HepG2 (cell line): ENCODE results near the gene STEAP2. TPM values are rescaled to one million over a fixed set of nuclear protein-coding genes. Genes with fewer than 3 reads are reported as not detected.

Experiments
- ATAC-seq: fragments of 200-7000 bp; cut with Tn5 transposase; 3 replicates; pipeline ENCODE4 v1.9.1; 2020; ENCODE audit warnings: mild to moderate bottlenecking, moderate library complexity
- BruUV-seq: library from RNA; stranded (reverse); fragments of 400-500 nt; replicated peaks from 2 replicates; lab custom pipeline; 2021; lab: Mats Ljungman, UMichigan
- CTCF ChIA-PET: fragments of 300-600 bp; formaldehyde crosslinking; extraction: SDS; loops from one replicate; lab custom pipeline; 2021; ENCODE audit warnings: low total read pairs, inconsistent platforms, low intra/inter-chr PET ratio; lab: Yijun Ruan, JAX
- POLR2A ChIA-PET: fragments of 350-600 bp; sonication (Branson Sonifier 250); formaldehyde crosslinking; loops from one replicate; lab custom pipeline; 2020; ENCODE audit warnings: antibody characterized with exemption, inconsistent platforms; lab: Yijun Ruan, JAX
- DNase-seq: peaks from one replicate; pipeline ENCODE4 v3.0.0-alpha.2; 2015; ENCODE audit warnings: low spot score
- FAIRE-seq: peaks from 3 replicates; lab custom pipeline; 2011; peaks lifted over from hg19 to GRCh38; lab: Jason Lieb, UNC
- H2AFZ ChIP-seq: one replicate; pipeline ENCODE4 v1.6.1; 2011; ENCODE audit warnings: low read length, inconsistent platforms
- H3K27ac ChIP-seq: fragments of 300-600 bp; 3 replicates; pipeline ENCODE4 v1.8.0; 2011; ENCODE audit warnings: mixed run types, mild to moderate bottlenecking, mixed read lengths, low read length, inconsistent platforms; ENCODE audit not compliant: insufficient read depth; ENCODE audit errors: extremely low read length
- H3K27me3 ChIP-seq, 2 experiments: fragments of 200-600 bp in 1 of 2; 2 replicates in 1 of 2; 3 replicates in 1 of 2; pipeline versions ENCODE4 v1.6.0 to v1.8.0; 2011; ENCODE audit warnings: low read length in 2 of 2, mild to moderate bottlenecking in 2 of 2, moderate library complexity in 2 of 2, inconsistent platforms in 1 of 2; ENCODE audit not compliant: insufficient read depth in 2 of 2, control insufficient read depth in 1 of 2
- H3K36me3 ChIP-seq, 2 experiments: fragments of 200-600 bp in 1 of 2; replicated peaks in 1 of 2; 2 replicates in 1 of 2; 3 replicates in 1 of 2; pipeline versions ENCODE4 v1.5.1 to v1.8.0; 2011; ENCODE audit warnings: low read length in 2 of 2, inconsistent platforms in 1 of 2; ENCODE audit not compliant: insufficient read depth in 2 of 2, control insufficient read depth in 1 of 2
- H3K4me1 ChIP-seq: 2 replicates; pipeline ENCODE4 v1.5.1; 2012; ENCODE audit warnings: low read length, inconsistent platforms; ENCODE audit not compliant: insufficient read depth
- H3K4me2 ChIP-seq: 2 replicates; pipeline ENCODE4 v1.6.0; 2011; ENCODE audit warnings: low read depth, low read length, inconsistent platforms
- H3K4me3 ChIP-seq, 3 experiments: fragments of 200-600 bp in 1 of 3; sonication (generic), shearing (Covaris generic) in 1 of 3; replicated peaks in 1 of 3; 2 replicates each; pipeline ENCODE4 v1.5.1; 2011 to 2016; ENCODE audit warnings: low read length in 3 of 3, inconsistent platforms in 2 of 3, low read depth in 2 of 3, mild to moderate bottlenecking in 2 of 3, control low read depth in 1 of 3, mixed read lengths in 1 of 3; ENCODE audit not compliant: insufficient read depth in 1 of 3
- H3K79me2 ChIP-seq: one replicate; pipeline ENCODE4 v1.6.1; 2011; ENCODE audit warnings: low read length, inconsistent platforms; ENCODE audit not compliant: insufficient read depth
- H3K9ac ChIP-seq: 2 replicates; pipeline ENCODE4 v1.6.0; 2011; ENCODE audit warnings: mild to moderate bottlenecking, low read depth, low read length, inconsistent platforms; ENCODE audit not compliant: insufficient read depth
- H3K9me3 ChIP-seq: 2 replicates; pipeline ENCODE4 v1.5.1; 2012; ENCODE audit warnings: mild to moderate bottlenecking, low read length
- H4K20me1 ChIP-seq: 2 replicates; pipeline ENCODE4 v1.6.0; 2011; ENCODE audit warnings: inconsistent platforms, mild to moderate bottlenecking, low read length, moderate library complexity; ENCODE audit not compliant: insufficient read depth
- ARNTL ChIP-seq: sonication (generic); formaldehyde crosslinking; IDR thresholded peaks from 2 replicates; pipeline ENCODE4 v1.4.0; 2020; ENCODE audit warnings: mild to moderate bottlenecking, missing genetic modification reagents
- CEBPZ ChIP-seq: IDR thresholded peaks from 2 replicates; pipeline ENCODE4 v1.6.1; 2012; ENCODE audit warnings: low read length, improper control_type of control experiment
- DZIP1 ChIP-seq: sonication (generic); formaldehyde crosslinking; IDR thresholded peaks from 2 replicates; pipeline ENCODE4 v1.5.0; 2020; ENCODE audit warnings: mild to moderate bottlenecking, missing genetic modification reagents
- ETV5 ChIP-seq: IDR thresholded peaks from 2 replicates; pipeline ENCODE4 v1.6.1; 2018; ENCODE audit warnings: missing biosample characterization, missing genetic modification reagents, inconsistent platforms, borderline replicate concordance
- FOXP4 ChIP-seq: sonication (generic); formaldehyde crosslinking; IDR thresholded peaks from 2 replicates; pipeline ENCODE4 v1.4.0; 2020; ENCODE audit warnings: missing genetic modification reagents
- GABPB1 ChIP-seq: IDR thresholded peaks from 2 replicates; pipeline ENCODE4 v1.6.1; 2016; ENCODE audit warnings: mild to moderate bottlenecking, missing genetic modification reagents, moderate library complexity, missing compliant biosample characterization
- MED1 ChIP-seq: sonication (generic); formaldehyde crosslinking; IDR thresholded peaks from 2 replicates; pipeline ENCODE4 v1.4.0; 2020; ENCODE audit warnings: missing genetic modification reagents
- RFX1 ChIP-seq: fragments of 450-650 bp; IDR thresholded peaks from 2 replicates; pipeline ENCODE4 v1.6.1; 2017
- SIN3B ChIP-seq: fragments of 150-350 bp; IDR thresholded peaks from 2 replicates; pipeline ENCODE4 v1.6.1; 2014; ENCODE audit warnings: low read length
- TBP ChIP-seq: sonication (generic); formaldehyde crosslinking; IDR thresholded peaks from 2 replicates; pipeline ENCODE4 v1.5.0; 2020; ENCODE audit warnings: missing genetic modification reagents
- ZBTB42 ChIP-seq: sonication (generic); formaldehyde crosslinking; IDR thresholded peaks from 2 replicates; pipeline ENCODE4 v1.5.0; 2020; ENCODE audit warnings: mild to moderate bottlenecking, missing genetic modification reagents
- ZFP90 ChIP-seq: sonication (generic); formaldehyde crosslinking; IDR thresholded peaks from 2 replicates; pipeline ENCODE4 v1.8.0; 2022; ENCODE audit warnings: missing genetic modification reagents, mild to moderate bottlenecking, inconsistent platforms, borderline replicate concordance
- ZKSCAN5 ChIP-seq: sonication (generic); formaldehyde crosslinking; IDR thresholded peaks from 2 replicates; pipeline ENCODE4 v1.5.1; 2020; ENCODE audit warnings: mild to moderate bottlenecking, missing genetic modification reagents
- ZNF644 ChIP-seq: IDR thresholded peaks from 2 replicates; pipeline ENCODE4 v1.6.1; 2016; ENCODE audit warnings: low read depth
- WGBS: methylation state at CpG from one replicate; pipeline ENCODE4 v1.1.6; 2017; ENCODE audit warnings: low lambda C conversion rate; 5-methylcytosine and 5-hydroxymethylcytosine counted together
- in situ Hi-C: cut with HindIII; loops from 2 replicates; pipeline ENCODE4 v1.10.0; 2017; ENCODE audit warnings: low pct_unique_long_range_greater_than_20kb; ENCODE audit not compliant: extremely low pct_ligation_motif_present
- intact Hi-C: fragments of 100-400 bp; cut with micrococcal nuclease; formaldehyde crosslinking; loops from one replicate; pipeline ENCODE4 v1.10.0; 2022; ENCODE audit not compliant: unreplicated experiment
- polyA plus RNA-seq, 8 experiments: library from polyadenylated mRNA; depleted of rRNA in 3 of 8; stranded (reverse) in 7 of 8; unstranded in 1 of 8; fragments of >200 nt; fragmentation: Illumina TruSeq in 4 of 8; extraction: Trizol in 4 of 8; gene quantifications; 2 replicates each; pipeline versions ENCODE4 v1.2.1 to v1.2.3, GENCODE V29; 2011 to 2016; ENCODE audit warnings: low read depth in 4 of 8, missing spikeins in 1 of 8, mixed read lengths in 1 of 8; ENCODE audit not compliant: insufficient read depth in 1 of 8
- total RNA-seq, 5 experiments: library from RNA; depleted of rRNA; stranded (reverse); fragments of >200 nt; fragmentation: Illumina TruSeq; extraction: Trizol; gene quantifications; 2 replicates each; pipeline ENCODE4 v1.2.3, GENCODE V29; 2016; ENCODE audit warnings: low read depth in 1 of 5
- TF ChIP-seq, protein P1 (sequence below): sonication (generic); formaldehyde crosslinking; IDR thresholded peaks from 2 replicates; pipeline ENCODE4 v1.5.0; 2020; ENCODE audit warnings: mild to moderate bottlenecking, missing genetic modification reagents

The STEAP2 gene
- total and polyA plus RNA-seq, 2 of the 13 experiments (the other 11 are each of a cell fraction or from before 2014, with no cell fraction given), result 4.3 to 4.4 TPM

DNA sequence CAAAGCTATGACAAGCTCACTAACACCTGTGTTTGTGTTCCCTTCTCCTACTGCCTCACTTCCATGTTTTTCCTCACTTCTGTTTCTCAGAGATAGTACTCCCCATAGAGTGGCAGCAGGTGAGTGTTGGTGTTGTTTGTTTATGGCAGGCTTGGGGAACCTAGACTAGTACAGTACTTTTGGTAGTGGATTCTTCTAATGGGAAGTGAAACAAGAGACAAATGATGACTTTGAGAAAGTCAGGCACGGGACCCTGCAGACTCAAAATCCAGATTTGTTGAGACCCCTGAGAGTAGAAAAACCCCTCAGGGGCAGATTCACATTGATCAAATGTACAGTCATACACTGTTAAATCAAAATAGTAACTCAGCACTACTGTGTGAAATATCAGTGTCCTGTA lies 27.0 kb downstream of the STEAP2 start:
- Histone ChIP-seq H3K27me3 (no peaks in the 10 kb centered on the region), H4K20me1 (no peaks in the 10 kb centered on the region), H3K9ac (no peak overlapping the region), H3K4me1 (peaks cover 7% of the 10 kb centered on the region), H3K4me3 (no peak overlapping the region), H3K27ac (no peak overlapping the region), H3K36me3 (no peaks in the 10 kb centered on the region), H3K4me2 (no peak overlapping the region), H2AFZ (no peak overlapping the region), H3K79me2 (no peaks in the 10 kb centered on the region), H3K9me3 (no peaks in the 10 kb centered on the region)
- BruUV-seq, result no TSS peak
- ChIA-PET POLR2A (no interaction called here), CTCF (no interaction called here)
- DNase-seq (no peak), FAIRE-seq (no peak), ATAC-seq (no peak)
- WGBS, result 89% methylated on average over 1 of the region's 1 CpG
- in situ Hi-C loops, result no loop called here
- intact Hi-C loops, result loop anchor here (5.0 kb wide), 1 partner anchor 39 kb away; no protein-coding TSS in a partner anchor
- TF ChIP-seq ZBTB42 (CRISPR knock-in tag) (no peak), DZIP1 (CRISPR knock-in tag) (no peak), ETV5 (CRISPR knock-in tag) (no peak), CEBPZ (no peak), MED1 (no peak), RFX1 (no peak), ZKSCAN5 (CRISPR knock-in tag) (no peak), SIN3B (no peak), FOXP4 (CRISPR knock-in tag) (no peak), TBP (CRISPR knock-in tag) (no peak), ARNTL (CRISPR knock-in tag) (no peak), GABPB1 (CRISPR knock-in tag) (no peak), ZNF644 (no peak), ZFP90 (CRISPR knock-in tag) (no peak)
- TF ChIP-seq, protein P1, sequence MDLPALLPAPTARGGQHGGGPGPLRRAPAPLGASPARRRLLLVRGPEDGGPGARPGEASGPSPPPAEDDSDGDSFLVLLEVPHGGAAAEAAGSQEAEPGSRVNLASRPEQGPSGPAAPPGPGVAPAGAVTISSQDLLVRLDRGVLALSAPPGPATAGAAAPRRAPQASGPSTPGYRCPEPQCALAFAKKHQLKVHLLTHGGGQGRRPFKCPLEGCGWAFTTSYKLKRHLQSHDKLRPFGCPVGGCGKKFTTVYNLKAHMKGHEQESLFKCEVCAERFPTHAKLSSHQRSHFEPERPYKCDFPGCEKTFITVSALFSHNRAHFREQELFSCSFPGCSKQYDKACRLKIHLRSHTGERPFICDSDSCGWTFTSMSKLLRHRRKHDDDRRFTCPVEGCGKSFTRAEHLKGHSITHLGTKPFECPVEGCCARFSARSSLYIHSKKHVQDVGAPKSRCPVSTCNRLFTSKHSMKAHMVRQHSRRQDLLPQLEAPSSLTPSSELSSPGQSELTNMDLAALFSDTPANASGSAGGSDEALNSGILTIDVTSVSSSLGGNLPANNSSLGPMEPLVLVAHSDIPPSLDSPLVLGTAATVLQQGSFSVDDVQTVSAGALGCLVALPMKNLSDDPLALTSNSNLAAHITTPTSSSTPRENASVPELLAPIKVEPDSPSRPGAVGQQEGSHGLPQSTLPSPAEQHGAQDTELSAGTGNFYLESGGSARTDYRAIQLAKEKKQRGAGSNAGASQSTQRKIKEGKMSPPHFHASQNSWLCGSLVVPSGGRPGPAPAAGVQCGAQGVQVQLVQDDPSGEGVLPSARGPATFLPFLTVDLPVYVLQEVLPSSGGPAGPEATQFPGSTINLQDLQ (CRISPR knock-in tag), result no peak
